ENCODE measurements around the gene CTRB1.
"Not testable (repeated sequence)": the region's sequence is repeated elsewhere in the genome, so short reads cannot be mapped to it uniquely, and the experiment has no call there.

CTRB1 gene

GRCh38 chr16:75223129-75223528 is 4.3 kb downstream of the CTRB1 start:
- not testable (repeated sequence) for H3K4me3 ChIP-seq (ENCODE audit: low read length)

DNA sequence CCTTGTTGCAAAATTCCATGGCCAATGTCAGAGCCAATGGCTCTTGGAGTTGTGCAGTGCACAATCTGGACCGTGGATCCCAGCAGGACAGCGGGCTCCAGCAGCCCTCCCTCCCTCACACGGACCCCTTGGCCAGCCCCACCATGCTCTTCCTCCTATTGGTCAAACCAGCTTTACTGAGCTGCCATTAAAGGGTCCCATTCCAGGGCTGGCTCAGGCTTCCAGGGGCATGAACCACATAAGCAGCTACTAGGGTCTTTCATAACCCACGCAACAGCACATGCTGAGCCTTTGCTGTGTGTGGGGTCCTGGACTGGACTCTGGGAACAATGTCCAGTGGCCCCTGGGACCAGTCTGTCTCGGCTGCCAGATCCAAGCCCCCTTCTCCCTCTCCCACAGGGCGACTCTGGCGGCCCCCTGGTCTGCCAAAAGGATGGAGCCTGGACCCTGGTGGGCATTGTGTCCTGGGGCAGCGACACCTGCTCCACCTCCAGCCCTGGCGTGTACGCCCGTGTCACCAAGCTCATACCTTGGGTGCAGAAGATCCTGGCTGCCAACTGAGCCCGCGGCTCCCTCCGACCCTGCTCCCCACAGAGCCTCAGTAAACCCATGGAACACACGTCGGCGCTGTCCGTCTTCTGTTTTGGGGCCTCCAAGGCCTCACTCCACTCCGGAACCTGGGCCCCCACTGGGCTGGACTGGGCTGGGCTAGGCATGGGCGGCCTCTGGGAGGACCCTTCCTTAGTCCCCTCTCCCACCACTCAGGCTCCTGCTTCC is 5.7 kb downstream of the CTRB1 start:
- DNase-seq (ENCODE audit: low read depth, low spot score), result no peak
- no peak overlapping the region for H3K4me3 ChIP-seq (ENCODE audit: low read length)

More at GRCh38 chr16:75223129-75223528, 4.3 kb downstream of the CTRB1 start:
- DNase-seq (ENCODE audit: low read depth, low spot score), result not testable (repeated sequence)

DNA sequence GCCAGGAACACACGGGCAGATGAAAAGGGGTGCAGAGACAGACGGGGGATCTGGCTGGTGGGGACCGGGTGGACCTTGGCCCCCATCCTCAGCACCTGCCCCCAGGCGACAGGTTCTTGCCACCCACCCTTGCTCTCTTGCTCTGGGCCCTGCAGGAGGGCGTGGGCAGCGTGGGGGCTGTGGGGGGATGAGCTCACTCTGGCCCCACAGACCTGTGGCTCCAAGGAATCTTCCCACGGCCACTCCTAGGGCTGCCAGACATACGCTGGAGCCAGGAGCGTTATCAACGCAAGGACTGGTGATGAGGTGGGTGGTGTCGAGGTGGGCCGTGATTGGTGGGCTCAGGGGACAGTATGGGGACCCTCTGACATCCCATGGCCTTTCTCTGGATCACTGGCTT is 6.3 kb downstream of the CTRB1 start:
- no peak for DNase-seq (ENCODE audit: low read depth, low spot score)
- H3K4me3 ChIP-seq (ENCODE audit: low read length), result no peak overlapping the region

- H3K4me3 ChIP-seq (ENCODE audit: low read length), result no peak overlapping the region
- no peak for DNase-seq (ENCODE audit: low read depth, low spot score)
These were observed 7.1 kb downstream of the CTRB1 start for GRCh38 chr16:75225678-75226515.

- DNase-seq (ENCODE audit: low read depth, low spot score), result no peak
These were observed 8.0 kb downstream of the CTRB1 start for GRCh38 chr16:75226550-75227360.

DNA sequence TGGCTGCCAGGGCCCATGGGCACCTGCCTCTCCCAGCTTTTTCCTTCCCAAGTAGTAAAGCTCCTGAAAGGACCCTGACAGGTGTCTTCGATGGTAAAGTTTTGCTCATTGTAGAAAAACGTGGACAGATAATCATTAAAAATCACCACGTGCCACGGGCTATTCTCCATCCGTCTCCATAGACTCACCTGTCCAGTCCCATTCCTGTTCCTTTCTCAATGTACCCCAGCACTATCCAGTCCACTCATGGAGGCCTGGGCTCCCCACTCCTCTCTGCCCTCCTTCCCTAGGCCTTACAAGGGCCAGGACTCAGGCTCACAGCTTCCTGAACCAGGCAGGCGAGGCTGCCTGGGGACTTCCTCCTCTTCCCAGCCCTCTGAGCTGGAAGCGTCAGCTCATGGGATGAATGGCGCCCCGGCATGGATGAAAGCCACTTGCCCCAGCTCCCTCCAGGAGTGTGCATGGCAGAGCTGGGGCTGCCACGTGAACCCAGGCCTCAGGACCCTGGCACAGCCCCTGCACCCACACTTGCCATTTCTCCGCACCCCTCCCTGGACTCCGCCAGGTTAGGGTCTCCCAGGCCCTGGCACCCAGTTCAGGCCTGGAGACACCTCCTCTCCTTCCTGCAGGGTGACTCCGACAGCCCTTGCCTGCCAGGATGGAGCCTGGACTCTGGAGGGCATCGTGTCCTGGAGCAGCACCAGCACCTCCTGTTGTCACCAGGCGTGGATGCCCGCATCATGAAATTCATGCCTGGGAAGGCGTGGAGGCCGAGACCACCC is 8.8 kb downstream of the CTRB1 start:
- H3K4me3 ChIP-seq (ENCODE audit: low read length), result no peak overlapping the region
- no peak for DNase-seq (ENCODE audit: low read depth, low spot score)

More at GRCh38 chr16:75226550-75227360, 8.0 kb downstream of the CTRB1 start:
- H3K4me3 ChIP-seq (ENCODE audit: low read length), result no peak overlapping the region

DNA sequence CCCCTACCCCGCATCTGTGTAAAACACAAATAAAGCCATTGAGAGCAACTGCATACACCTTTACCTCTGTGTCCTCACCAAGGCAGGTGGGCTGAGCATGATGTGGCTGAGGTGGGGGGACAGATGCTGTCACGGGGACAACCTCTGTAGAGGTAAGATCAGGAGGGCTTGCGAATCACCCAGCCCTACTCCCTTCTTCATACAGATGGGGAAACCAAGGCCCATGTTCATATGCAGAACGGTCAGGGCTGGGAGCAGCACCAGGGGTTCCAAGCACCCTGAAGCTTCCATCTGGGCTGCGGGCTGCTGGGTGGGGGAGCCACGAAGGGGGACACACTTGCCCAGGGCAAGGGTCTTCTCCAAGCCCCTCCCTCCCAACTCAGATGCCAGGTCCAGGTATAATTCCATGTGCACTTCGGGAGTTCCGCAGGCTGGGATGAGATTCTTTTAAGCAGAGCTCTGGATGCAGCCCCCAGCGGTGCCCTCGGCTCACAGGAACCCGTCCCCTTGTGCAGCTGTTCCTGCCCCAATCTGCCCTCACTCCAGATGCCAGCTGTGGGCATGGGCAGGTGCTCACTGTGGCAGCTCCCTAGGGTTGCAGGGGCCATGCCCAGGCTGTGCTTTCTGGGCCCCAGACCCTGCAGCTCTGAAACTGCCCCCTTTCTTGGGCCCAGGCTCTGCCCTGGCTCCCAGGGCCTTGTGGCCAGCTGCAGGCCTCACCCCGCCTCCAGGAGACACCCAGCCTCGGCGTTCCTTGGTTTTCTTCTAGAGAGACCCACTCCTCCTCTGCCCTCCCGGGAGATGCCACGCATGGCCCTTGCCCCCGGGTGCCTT is 9.6 kb downstream of the CTRB1 start:
- no peak overlapping the region for H3K4me3 ChIP-seq (ENCODE audit: low read length)
- DNase-seq (ENCODE audit: low read depth, low spot score), result no peak

DNA sequence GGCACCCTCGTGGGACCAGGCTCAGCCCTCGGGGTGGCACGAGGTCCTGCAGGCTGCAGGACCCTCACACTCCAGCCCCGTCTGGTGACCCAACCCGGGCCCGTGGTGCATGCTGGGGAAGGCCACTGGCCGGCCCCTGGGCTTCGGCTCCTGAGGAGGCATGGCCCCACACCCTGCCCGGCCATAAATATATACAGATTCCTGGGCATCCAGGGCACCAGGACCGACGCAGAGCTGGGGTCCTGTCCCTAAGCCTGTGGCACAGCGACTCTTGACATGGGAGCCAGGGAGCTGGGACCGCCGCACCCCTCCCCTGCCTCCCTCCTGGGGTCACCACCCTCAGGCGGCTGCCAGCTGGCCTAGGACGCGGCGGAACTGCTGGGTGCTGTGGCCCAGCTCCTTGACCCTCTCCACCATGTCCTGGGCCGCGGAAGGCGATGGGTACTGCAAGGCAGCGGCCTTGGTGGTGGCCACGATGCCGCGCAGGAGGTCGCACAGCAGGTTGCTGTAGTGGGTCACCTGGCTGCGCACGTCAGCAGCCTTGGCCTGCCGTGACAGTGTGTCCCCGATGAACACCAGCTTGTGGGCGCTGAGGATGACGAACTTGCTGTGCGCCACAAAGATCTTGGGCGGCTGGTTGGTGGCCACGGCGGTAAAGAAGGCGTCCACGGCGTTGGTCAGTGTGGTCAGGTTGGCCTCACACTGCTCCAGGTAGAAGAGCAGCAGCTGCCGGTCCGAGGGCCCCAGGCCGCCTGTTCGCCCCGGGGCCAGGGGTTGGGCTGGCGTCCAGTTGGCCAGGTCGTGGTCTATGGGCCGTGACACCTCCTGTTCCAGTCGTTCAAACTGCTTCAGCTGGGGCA is 10.6 kb downstream of the CTRB1 start:
- DNase-seq (ENCODE audit: low read depth, low spot score), result no peak
- H3K4me3 ChIP-seq (ENCODE audit: low read length), result no peak overlapping the region

GRCh38 chr16:75230471-75231110 is 11.8 kb downstream of the CTRB1 start:
- H3K4me3 ChIP-seq (ENCODE audit: low read length), result no peak overlapping the region
- no peak for DNase-seq (ENCODE audit: low read depth, low spot score)

DNA sequence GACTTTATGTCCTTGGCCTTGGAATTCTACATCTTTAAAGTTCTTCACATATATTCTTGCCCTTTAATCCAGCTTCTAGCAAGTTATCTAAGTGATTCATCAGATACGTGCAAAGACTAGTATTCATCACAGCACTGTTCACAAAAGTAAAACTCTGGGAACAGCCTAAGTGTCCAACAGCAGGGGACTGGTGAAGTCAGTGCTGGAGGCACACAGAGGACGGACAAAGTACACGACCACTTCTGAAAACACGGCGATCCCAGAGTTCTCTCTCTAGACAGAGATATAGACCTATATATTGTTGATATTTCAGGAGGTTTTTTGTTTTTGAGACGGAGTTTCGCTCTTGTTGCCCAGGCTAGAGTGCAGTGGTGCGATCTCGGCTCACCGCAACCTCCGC is 12.8 kb downstream of the CTRB1 start:
- DNase-seq (ENCODE audit: low read depth, low spot score), result no peak
- no peak overlapping the region for H3K4me3 ChIP-seq (ENCODE audit: low read length)

DNA sequence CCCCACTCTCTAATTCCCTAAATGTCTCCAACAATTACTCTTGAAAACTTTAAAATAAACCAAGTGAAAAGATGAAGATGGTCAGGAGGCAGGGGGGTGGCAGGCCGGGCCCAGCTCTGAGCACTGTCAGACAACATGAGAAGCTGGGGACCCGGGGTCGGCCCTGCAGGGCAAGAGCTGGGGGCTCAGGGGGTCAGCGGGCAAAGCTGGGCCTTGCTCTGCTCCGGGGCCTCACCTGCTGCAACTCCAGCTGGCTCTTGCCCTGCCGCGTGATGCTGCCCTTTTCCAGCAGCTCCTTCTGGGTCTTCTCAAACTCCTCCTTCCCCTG is 14.8 kb downstream of the CTRB1 start:
- H3K4me3 ChIP-seq (ENCODE audit: low read length), result no peak overlapping the region
- DNase-seq (ENCODE audit: low read depth, low spot score), result no peak

DNA sequence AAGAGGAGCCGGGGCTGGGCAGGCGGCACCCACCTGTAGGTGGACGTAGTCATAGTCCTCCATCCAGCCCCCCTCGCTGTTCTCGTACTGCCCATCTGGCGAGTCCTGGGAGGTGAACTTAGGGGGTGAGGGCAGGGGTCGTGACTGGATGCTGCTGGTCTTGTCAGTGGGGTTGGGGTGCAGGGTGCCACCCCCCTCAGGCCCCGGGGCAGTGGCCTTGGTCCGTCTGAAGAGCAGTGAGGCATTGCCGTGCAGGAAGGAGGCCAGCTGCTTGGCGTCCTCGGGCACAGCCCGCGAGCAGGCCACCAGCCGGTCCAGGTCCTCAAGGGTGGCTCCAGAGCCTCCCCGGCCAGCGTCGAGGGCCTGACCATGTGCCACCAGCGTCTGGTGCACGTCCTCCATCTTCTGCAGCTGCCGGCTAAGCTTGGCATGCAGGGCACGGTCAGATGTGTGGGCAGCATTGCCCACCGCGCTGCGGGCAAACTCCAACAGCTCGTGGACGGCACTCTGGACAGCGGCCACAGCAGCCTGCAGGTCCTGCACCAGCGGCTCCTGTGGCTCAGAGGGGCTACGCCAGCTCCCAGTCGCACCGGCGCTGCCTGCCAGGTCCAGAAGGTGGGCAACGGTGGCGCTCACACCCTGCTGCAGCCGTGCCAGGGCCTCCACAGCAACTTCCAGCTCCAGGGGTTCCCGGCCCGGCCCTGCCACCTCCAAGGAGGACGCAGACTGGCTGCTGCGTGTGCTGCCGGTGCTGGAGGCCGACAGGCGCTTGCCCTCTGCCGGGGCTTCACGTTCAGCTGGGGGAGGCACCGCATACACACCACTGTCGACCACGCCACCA is 16.3 kb downstream of the CTRB1 start:
- H3K4me3 ChIP-seq (ENCODE audit: low read length), result no peak overlapping the region
- no peak for DNase-seq (ENCODE audit: low read depth, low spot score)

- DNase-seq (ENCODE audit: low read depth, low spot score), result no peak
- H3K4me3 ChIP-seq (ENCODE audit: low read length), result no peak overlapping the region
These were observed 17.0 kb downstream of the CTRB1 start for GRCh38 chr16:75235721-75236193.

- no peak for DNase-seq (ENCODE audit: low read depth, low spot score)
- no peak overlapping the region for H3K4me3 ChIP-seq (ENCODE audit: low read length)
These were observed 17.4 kb downstream of the CTRB1 start for GRCh38 chr16:75236232-75236631.

GRCh38 chr16:75236736-75237397 is 18.1 kb downstream of the CTRB1 start:
- no peak overlapping the region for H3K4me3 ChIP-seq (ENCODE audit: low read length)
- no peak for DNase-seq (ENCODE audit: low read depth, low spot score)
